Mesendoderm (in vitro differentiated cells): ENCODE data around the gene PPOX.

Experiments used
- DNase-seq: peaks from one replicate; pipeline ENCODE4 v3.0.0; 2013
- H2AK5ac ChIP-seq: 2 replicates; pipeline ENCODE4 v1.6.1; 2013; ENCODE audit warnings: low read length, inconsistent platforms
- H2BK120ac ChIP-seq: 2 replicates; pipeline ENCODE4 v1.6.1; 2013; ENCODE audit warnings: low read depth, mild to moderate bottlenecking, low read length, moderate library complexity, mixed read lengths
- H2BK15ac ChIP-seq: replicated peaks from 2 replicates; pipeline ENCODE4 v1.6.1; 2013; ENCODE audit warnings: low read depth, mild to moderate bottlenecking, moderate library complexity
- H2BK5ac ChIP-seq: 2 replicates; pipeline ENCODE4 v1.6.1; 2013; ENCODE audit warnings: low read length, inconsistent platforms
- H3K18ac ChIP-seq: 2 replicates; pipeline ENCODE4 v1.6.1; 2013; ENCODE audit warnings: mild to moderate bottlenecking, low read length, mixed read lengths
- H3K23ac ChIP-seq: one replicate; pipeline ENCODE4 v1.6.1; 2013; ENCODE audit warnings: low read length
- H3K27ac ChIP-seq: 2 replicates; pipeline ENCODE4 v1.5.1; 2013; ENCODE audit warnings: low read depth, mild to moderate bottlenecking, inconsistent platforms, low read length, moderate library complexity
- H3K27me3 ChIP-seq: 2 replicates; pipeline ENCODE4 v1.6.1; 2013; ENCODE audit warnings: low read length, control low read depth, mild to moderate bottlenecking, inconsistent platforms; ENCODE audit not compliant: insufficient read depth, poor library complexity
- H3K36me3 ChIP-seq: 2 replicates; pipeline ENCODE4 v1.6.1; 2013; ENCODE audit warnings: low read length, inconsistent platforms; ENCODE audit not compliant: control insufficient read depth, insufficient read depth
- H3K4ac ChIP-seq: one replicate; pipeline ENCODE4 v1.6.1; 2013; ENCODE audit warnings: low read depth, mild to moderate bottlenecking, low read length, moderate library complexity
- H3K4me1 ChIP-seq: 2 replicates; pipeline ENCODE4 v1.6.1; 2013; ENCODE audit warnings: low read depth, low read length, inconsistent platforms; ENCODE audit not compliant: control insufficient read depth
- H3K4me2 ChIP-seq: 2 replicates; pipeline ENCODE4 v1.6.1; 2013; ENCODE audit warnings: low read length
- H3K4me3 ChIP-seq: 2 replicates; pipeline ENCODE4 v1.5.1; 2013; ENCODE audit warnings: mild to moderate bottlenecking, low read length
- H3K56ac ChIP-seq: one replicate; pipeline ENCODE4 v1.6.1; 2013; ENCODE audit warnings: low read length
- H3K79me1 ChIP-seq: 2 replicates; pipeline ENCODE4 v1.6.1; 2013; ENCODE audit warnings: low read length, inconsistent platforms
- H3K79me2 ChIP-seq: 2 replicates; pipeline ENCODE4 v1.6.1; 2013; ENCODE audit warnings: mild to moderate bottlenecking, low read length; ENCODE audit not compliant: control insufficient read depth, insufficient read depth
- H3K9ac ChIP-seq: 2 replicates; pipeline ENCODE4 v1.6.1; 2013; ENCODE audit warnings: low read length, inconsistent platforms
- H4K5ac ChIP-seq: one replicate; pipeline ENCODE4 v1.6.1; 2013; ENCODE audit warnings: low read length
- H4K8ac ChIP-seq: one replicate; pipeline ENCODE4 v1.6.1; 2013; ENCODE audit warnings: low read depth, mild to moderate bottlenecking, control low read depth, low read length, moderate library complexity
- WGBS: extraction: QIAGEN DNeasy Blood & Tissue Kit; methylation state at CpG from one replicate; pipeline ENCODE4 v1.1.7; 2013; ENCODE audit warnings: low lambda C conversion rate, missing lambda C conversion rate; ENCODE audit not compliant: insufficient coverage; ENCODE audit errors: extremely low coverage; 5-methylcytosine and 5-hydroxymethylcytosine counted together

PPOX gene

GRCh38 chr1:161168906-161169305, 2.7 kb downstream of the PPOX start:
- Histone ChIP-seq H3K4ac (no peak overlapping the region), H3K4me3 (no peak overlapping the region), H2AK5ac (no peak overlapping the region), H2BK120ac (no peak overlapping the region), H3K56ac (no peak overlapping the region), H3K79me2 (no peaks in the 10 kb centered on the region), H3K18ac (no peak overlapping the region), H3K9ac (no peak overlapping the region), H3K4me1 (no peaks in the 10 kb centered on the region), H4K8ac (no peak overlapping the region), H3K36me3 (peaks cover 10% of the 10 kb centered on the region), H3K4me2 (no peak overlapping the region), H2BK15ac (no peak overlapping the region), H4K5ac (no peak overlapping the region), H3K27ac (no peak overlapping the region), H3K23ac (no peak overlapping the region), H3K27me3 (no peaks in the 10 kb centered on the region), H2BK5ac (no peak overlapping the region), H3K79me1 (no peaks in the 10 kb centered on the region)
- no CpG with 5 or more reads among the region's 9 CpGs for WGBS
- no peak for DNase-seq

DNA sequence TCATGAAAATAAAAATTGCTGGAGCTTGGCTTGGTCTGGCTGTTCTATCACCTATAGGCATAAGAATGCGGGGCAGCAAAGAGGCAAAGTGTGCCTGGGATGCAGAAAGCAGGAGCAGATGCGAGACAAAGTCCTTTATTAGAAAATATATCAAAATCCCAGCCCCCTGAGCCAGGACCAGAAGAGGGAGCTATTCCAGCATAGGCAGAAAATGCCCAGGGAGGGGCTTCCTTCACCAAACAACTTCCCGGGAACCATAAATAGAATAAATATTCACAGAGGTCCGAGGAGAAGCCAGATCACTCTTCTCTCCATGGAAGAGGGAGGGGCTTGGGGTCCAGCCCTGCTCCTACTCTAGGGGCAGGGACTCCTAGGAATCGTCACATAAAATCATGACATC, 5.0 kb downstream of the PPOX start:
- no peak overlapping the region for H4K8ac ChIP-seq
- peaks cover 10% of the 10 kb centered on the region for H3K36me3 ChIP-seq
- no peak overlapping the region for H3K4me3 ChIP-seq
- no peak overlapping the region for H3K4ac ChIP-seq
- H3K56ac ChIP-seq, result no peak overlapping the region
- no peak overlapping the region for H2AK5ac ChIP-seq
- H3K23ac ChIP-seq, result no peak overlapping the region
- no peak overlapping the region for H4K5ac ChIP-seq
- no peak overlapping the region for H2BK120ac ChIP-seq
- H3K4me2 ChIP-seq, result no peak overlapping the region
- peaks cover 2% of the 10 kb centered on the region for H3K79me1 ChIP-seq
- H2BK15ac ChIP-seq, result no peak overlapping the region
- H3K9ac ChIP-seq, result no peak overlapping the region
- H3K27ac ChIP-seq, result no peak overlapping the region
- H3K27me3 ChIP-seq, result no peaks in the 10 kb centered on the region
- H3K79me2 ChIP-seq, result no peaks in the 10 kb centered on the region
- no CpG with 5 or more reads among the region's 5 CpGs for WGBS
- H3K18ac ChIP-seq, result no peak overlapping the region
- DNase-seq, result no peak
- no peaks in the 10 kb centered on the region for H3K4me1 ChIP-seq
- H2BK5ac ChIP-seq, result no peak overlapping the region

DNA sequence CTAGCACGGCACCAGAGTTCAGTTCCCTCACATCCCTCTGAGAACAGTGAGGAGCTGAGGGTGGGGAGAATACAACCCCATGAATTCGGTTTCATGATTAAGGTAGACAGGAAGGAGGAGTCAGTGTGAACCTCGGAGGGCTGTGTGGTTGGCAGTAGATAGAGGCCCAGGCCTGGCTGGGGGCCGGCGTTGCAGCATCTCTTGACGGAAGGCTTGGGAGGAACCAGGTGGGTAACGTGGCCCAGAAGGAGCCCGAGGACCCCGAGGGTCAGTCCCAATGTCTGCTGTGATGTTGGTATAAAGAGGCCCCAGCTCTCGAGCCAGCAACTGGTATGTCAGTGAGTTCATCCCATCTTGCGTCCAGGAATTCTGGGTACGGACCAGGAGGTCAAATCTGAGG, 5.5 kb downstream of the PPOX start:
- H3K18ac ChIP-seq, result no peak overlapping the region
- no peak overlapping the region for H2BK15ac ChIP-seq
- no peak overlapping the region for H3K4me3 ChIP-seq
- no peak overlapping the region for H3K56ac ChIP-seq
- no CpG with 5 or more reads among the region's 12 CpGs for WGBS
- H3K4me2 ChIP-seq, result no peak overlapping the region
- H3K79me2 ChIP-seq, result peaks cover 4% of the 10 kb centered on the region
- H3K9ac ChIP-seq, result no peak overlapping the region
- H3K36me3 ChIP-seq, result peaks cover 10% of the 10 kb centered on the region
- peaks cover 4% of the 10 kb centered on the region for H3K4me1 ChIP-seq
- no peak overlapping the region for H2BK5ac ChIP-seq
- H4K8ac ChIP-seq, result no peak overlapping the region
- no peak overlapping the region for H2BK120ac ChIP-seq
- no peak overlapping the region for H4K5ac ChIP-seq
- no peaks in the 10 kb centered on the region for H3K27me3 ChIP-seq
- peaks cover 6% of the 10 kb centered on the region for H3K79me1 ChIP-seq
- H3K27ac ChIP-seq, result no peak overlapping the region
- no peak overlapping the region for H2AK5ac ChIP-seq
- H3K23ac ChIP-seq, result no peak overlapping the region
- no peak for DNase-seq
- H3K4ac ChIP-seq, result no peak overlapping the region

- Histone ChIP-seq H2AK5ac (no peak overlapping the region), H3K4me2 (no peak overlapping the region), H3K4me1 (peaks cover 4% of the 10 kb centered on the region), H3K4me3 (no peak overlapping the region), H3K23ac (no peak overlapping the region), H4K5ac (no peak overlapping the region), H3K27me3 (no peaks in the 10 kb centered on the region), H3K56ac (no peak overlapping the region), H2BK15ac (no peak overlapping the region), H3K36me3 (peaks cover 10% of the 10 kb centered on the region), H2BK120ac (no peak overlapping the region), H3K9ac (no peak overlapping the region), H3K79me2 (peaks cover 4% of the 10 kb centered on the region), H3K18ac (no peak overlapping the region), H3K4ac (no peak overlapping the region), H4K8ac (no peak overlapping the region), H2BK5ac (no peak overlapping the region), H3K27ac (no peak overlapping the region), H3K79me1 (peaks cover 6% of the 10 kb centered on the region)
- WGBS, result no CpG with 5 or more reads among the region's 1 CpG
- no peak for DNase-seq
Observed at GRCh38 chr1:161172349-161172748, 6.1 kb downstream of the PPOX start.

DNA sequence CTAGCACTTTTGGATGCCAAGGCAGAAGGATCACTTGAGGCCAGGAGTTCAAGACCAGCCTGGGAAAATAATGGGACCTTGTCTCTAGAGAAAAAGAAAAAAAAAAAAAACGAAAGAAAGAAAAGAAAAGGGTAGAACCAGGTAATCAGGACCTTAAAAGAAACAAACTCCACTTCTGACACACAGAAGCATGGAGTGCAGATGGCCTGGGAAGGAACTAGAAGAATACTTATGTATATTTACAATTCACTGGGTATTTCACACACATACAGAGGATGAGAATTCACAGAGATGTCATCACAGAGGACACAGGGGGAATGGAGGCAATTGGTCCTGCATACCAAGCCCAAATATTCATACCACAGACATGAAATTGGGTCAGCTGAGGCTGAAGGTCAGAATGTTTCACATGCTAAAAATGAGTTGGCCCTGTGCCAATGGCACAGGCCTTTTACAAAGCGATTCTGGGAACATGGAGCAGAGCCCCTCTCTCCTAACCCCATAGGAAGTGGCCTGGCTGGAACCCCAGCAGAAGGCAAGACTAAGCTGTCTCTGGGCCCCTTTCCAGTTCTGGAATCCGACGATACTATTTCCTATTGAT, 6.7 kb downstream of the PPOX start:
- Histone ChIP-seq H3K36me3 (peaks cover 10% of the 10 kb centered on the region), H2BK120ac (no peak overlapping the region), H2BK15ac (no peak overlapping the region), H3K18ac (no peak overlapping the region), H3K56ac (no peak overlapping the region), H3K4ac (no peak overlapping the region), H3K4me2 (no peak overlapping the region), H4K5ac (no peak overlapping the region), H3K79me2 (peaks cover 4% of the 10 kb centered on the region), H3K27ac (no peak overlapping the region), H4K8ac (no peak overlapping the region), H3K27me3 (no peaks in the 10 kb centered on the region), H3K9ac (no peak overlapping the region), H3K4me1 (peaks cover 5% of the 10 kb centered on the region), H2AK5ac (no peak overlapping the region), H2BK5ac (no peak overlapping the region), H3K79me1 (peaks cover 6% of the 10 kb centered on the region), H3K4me3 (no peak overlapping the region), H3K23ac (no peak overlapping the region)
- WGBS, result no CpG with 5 or more reads among the region's 4 CpGs
- no peak for DNase-seq

GRCh38 chr1:161173711-161174110, 7.5 kb downstream of the PPOX start:
- no peak overlapping the region for H3K56ac ChIP-seq
- H3K9ac ChIP-seq, result no peak overlapping the region
- H2BK120ac ChIP-seq, result no peak overlapping the region
- no peak overlapping the region for H3K4me2 ChIP-seq
- no peak overlapping the region for H2BK5ac ChIP-seq
- H4K8ac ChIP-seq, result no peak overlapping the region
- peaks cover 10% of the 10 kb centered on the region for H3K36me3 ChIP-seq
- no peak overlapping the region for H2BK15ac ChIP-seq
- H4K5ac ChIP-seq, result no peak overlapping the region
- H3K4me3 ChIP-seq, result no peak overlapping the region
- WGBS, result no CpG with 5 or more reads among the region's 11 CpGs
- H3K79me1 ChIP-seq, result peaks cover 6% of the 10 kb centered on the region
- H3K27ac ChIP-seq, result no peak overlapping the region
- H2AK5ac ChIP-seq, result no peak overlapping the region
- no peak overlapping the region for H3K18ac ChIP-seq
- no peaks in the 10 kb centered on the region for H3K27me3 ChIP-seq
- H3K4ac ChIP-seq, result no peak overlapping the region
- DNase-seq, result no peak
- H3K23ac ChIP-seq, result no peak overlapping the region
- H3K4me1 ChIP-seq, result peaks cover 8% of the 10 kb centered on the region
- H3K79me2 ChIP-seq, result peaks cover 4% of the 10 kb centered on the region
